K562 (cell line): ENCODE data around the gene IQCK. TPM values are rescaled to one million over a fixed set of nuclear protein-coding genes. Genes with fewer than 3 reads are reported as not detected.
A peak's percentile ranks its signal among the peaks of the same experiment; 100 is the strongest.

Experiments
- ATAC-seq: fragments of 200-7000 bp; cut with Tn5 transposase; 3 replicates; pipeline ENCODE4 v1.9.1; 2020; ENCODE audit warnings: moderate library complexity
- BruUV-seq: library from RNA; stranded (reverse); fragments of 400-500 nt; replicated peaks from 2 replicates; lab custom pipeline; 2021; lab: Mats Ljungman, UMichigan
- CTCF ChIA-PET: fragments of 300-600 bp; formaldehyde crosslinking; extraction: SDS; loops from one replicate; lab custom pipeline; 2021; ENCODE audit warnings: low intra/inter-chr PET ratio; lab: Yijun Ruan, JAX
- POLR2A ChIA-PET: fragments of 300-600, 350-650 bp; sonication (Branson Sonifier 250); formaldehyde crosslinking; extraction: SDS; loops from one replicate; lab custom pipeline; 2021; ENCODE audit warnings: antibody characterized with exemption, inconsistent platforms; lab: Yijun Ruan, JAX
- DNase-seq, 4 experiments: peaks; one replicate each; pipeline versions ENCODE4 v3.0.0 to v3.0.0-alpha.2; 2011 to 2018; ENCODE audit warnings: low spot score in 3 of 4, mixed read lengths in 3 of 4; ENCODE audit errors: extremely low read depth in 1 of 4
- FAIRE-seq: peaks from 2 replicates; lab custom pipeline; 2011; peaks lifted over from hg19 to GRCh38; lab: Jason Lieb, UNC
- H2AFZ ChIP-seq: 2 replicates; pipeline ENCODE4 v1.6.0; 2011; ENCODE audit warnings: low read depth, low read length, control low read depth, inconsistent platforms
- H3K27ac ChIP-seq: fragments of 200-600 bp; 3 replicates; pipeline ENCODE4 v1.8.0; 2011; ENCODE audit warnings: low read depth, mild to moderate bottlenecking, control low read depth, inconsistent platforms, low read length, moderate library complexity, mixed read lengths; ENCODE audit errors: extremely low read depth
- H3K27me3 ChIP-seq, 2 experiments: fragments of 300-600 bp in 1 of 2; 2 replicates in 1 of 2; 3 replicates in 1 of 2; pipeline versions ENCODE4 v1.6.0 to v1.8.0; 2011; ENCODE audit warnings: inconsistent platforms in 2 of 2, low read length in 2 of 2, mild to moderate bottlenecking in 1 of 2, mixed read lengths in 1 of 2, moderate library complexity in 1 of 2; ENCODE audit not compliant: control insufficient read depth in 2 of 2, insufficient read depth in 2 of 2
- H3K36me3 ChIP-seq: fragments of 300-600 bp; 3 replicates; pipeline ENCODE4 v1.8.0; 2011; ENCODE audit warnings: mild to moderate bottlenecking, low read length, inconsistent platforms; ENCODE audit not compliant: control insufficient read depth, insufficient read depth
- H3K4me1 ChIP-seq, 2 experiments: fragments of 200-600 bp in 1 of 2; replicated peaks in 1 of 2; 2 replicates in 1 of 2; 3 replicates in 1 of 2; pipeline versions ENCODE4 v1.5.1 to v1.8.0; 2011; ENCODE audit warnings: inconsistent platforms in 2 of 2, low read length in 2 of 2, mild to moderate bottlenecking in 1 of 2, mixed read lengths in 1 of 2, moderate library complexity in 1 of 2; ENCODE audit not compliant: control insufficient read depth in 2 of 2, insufficient read depth in 2 of 2
- H3K4me2 ChIP-seq: 2 replicates; pipeline ENCODE4 v1.6.1; 2011; ENCODE audit warnings: low read length, control low read depth, inconsistent platforms, mixed read lengths; ENCODE audit not compliant: insufficient read depth
- H3K4me3 ChIP-seq: fragments of 200-600 bp; sonication (generic), shearing (Covaris generic); 2 replicates; pipeline ENCODE4 v1.5.1; 2016; ENCODE audit warnings: control low read depth, inconsistent platforms
- H3K79me2 ChIP-seq: fragments of 200-600 bp; 3 replicates; pipeline ENCODE4 v1.8.0; 2011; ENCODE audit warnings: low read length, inconsistent platforms; ENCODE audit not compliant: control insufficient read depth, insufficient read depth
- H3K9ac ChIP-seq, 2 experiments: 2 replicates each; pipeline versions ENCODE4 v1.6.0 to v1.6.1; 2011; ENCODE audit warnings: low read depth in 2 of 2, low read length in 2 of 2, control low read depth in 1 of 2, inconsistent platforms in 1 of 2, mild to moderate bottlenecking in 1 of 2, mixed read lengths in 1 of 2; ENCODE audit not compliant: insufficient read depth in 1 of 2
- H3K9me1 ChIP-seq: one replicate; pipeline ENCODE4 v1.6.0; 2011; ENCODE audit warnings: inconsistent platforms, mild to moderate bottlenecking, low read length, moderate library complexity; ENCODE audit not compliant: control insufficient read depth, insufficient read depth
- H3K9me3 ChIP-seq: replicated peaks from 2 replicates; pipeline ENCODE4 v1.5.1; 2011; ENCODE audit warnings: low read depth, low read length, inconsistent platforms; ENCODE audit not compliant: control insufficient read depth, insufficient read depth
- H4K20me1 ChIP-seq: replicated peaks from 2 replicates; pipeline ENCODE4 v1.6.1; 2011; ENCODE audit warnings: low read length, inconsistent platforms, mixed read lengths; ENCODE audit not compliant: control insufficient read depth, insufficient read depth
- ETV6 ChIP-seq, 3 experiments: fragments of 150-350 bp in 1 of 3; sonication (generic) in 1 of 3; formaldehyde crosslinking in 1 of 3; IDR thresholded peaks; 2 replicates each; pipeline versions ENCODE4 v1.6.1 to v1.8.0; 2014 to 2022; ENCODE audit warnings: borderline replicate concordance in 2 of 3, low read depth in 2 of 3, antibody characterized with exemption in 1 of 3, low read length in 1 of 3, mild to moderate bottlenecking in 1 of 3, missing genetic modification reagents in 1 of 3
- POLR2H ChIP-seq: IDR thresholded peaks from 2 replicates; pipeline ENCODE4 v1.6.1; 2016; ENCODE audit warnings: missing genetic modification characterization, low read depth, mild to moderate bottlenecking, control low read depth, missing compliant biosample characterization, moderate library complexity
- ZNF12 ChIP-seq: sonication (generic); formaldehyde crosslinking; IDR thresholded peaks from 2 replicates; pipeline ENCODE4 v1.4.0; 2020; ENCODE audit warnings: mild to moderate bottlenecking, missing genetic modification reagents
- ZNF699 ChIP-seq: fragments of 250-450 bp; sonication (Bioruptor Pico); IDR thresholded peaks from 2 replicates; pipeline ENCODE4 v1.8.0; 2021; ENCODE audit warnings: mild to moderate bottlenecking, moderate library complexity; ENCODE audit not compliant: insufficient replicate concordance
- WGBS: fragments of 100-300 bp; shearing (Covaris generic); methylation state at CpG from one replicate; pipeline ENCODE4 v1.1.6; 2016; ENCODE audit warnings: low coverage, mixed read lengths; ENCODE audit not compliant: insufficient coverage; ENCODE audit errors: missing lambda C conversion rate; 5-methylcytosine and 5-hydroxymethylcytosine counted together
- in situ Hi-C: fragments of 300-500 bp; cut with MboI; formaldehyde crosslinking; loops from 4 replicates; pipeline ENCODE4 v1.15.0; 2018; ENCODE audit warnings: inconsistent platforms, mixed read lengths
- intact Hi-C: fragments of 100-400 bp; cut with micrococcal nuclease; formaldehyde crosslinking; loops from 2 replicates; pipeline ENCODE4 v1.14.2; 2022
- polyA plus RNA-seq, 8 experiments: library from polyadenylated mRNA; depleted of rRNA in 4 of 8; stranded (reverse) in 5 of 8; unstranded in 3 of 8; fragments of >200 nt; fragmentation: Nextera tagmentation in 2 of 8; fragmentation: Illumina TruSeq in 1 of 8; extraction: Ambion mirVana in 2 of 8; extraction: Trizol in 1 of 8; gene quantifications; 2 replicates each; pipeline versions ENCODE4 v1.2.1 to v1.2.3, GENCODE V29; 2011 to 2014; ENCODE audit warnings: inconsistent platforms in 1 of 8, missing spikeins in 1 of 8
- total RNA-seq, 7 experiments: library from RNA; depleted of rRNA in 6 of 7; stranded (reverse); fragments of >200 nt in 6 of 7; fragmentation: Illumina TruSeq in 2 of 7; extraction: Trizol in 2 of 7; gene quantifications; 2 replicates each; pipeline versions ENCODE4 v1.2.1 to v1.2.3, GENCODE V29; 2011 to 2021; ENCODE audit warnings: low replicate concordance in 1 of 7
- TF ChIP-seq, protein P1 (sequence below): fragments of 250-450 bp; sonication (Bioruptor Pico); IDR thresholded peaks from 2 replicates; pipeline ENCODE4 v1.4.0; 2020
- TF ChIP-seq, protein P2 (sequence below): fragments of 250-450 bp; sonication (Bioruptor Pico); IDR thresholded peaks from 2 replicates; pipeline ENCODE4 v1.4.0; 2020
- TF ChIP-seq, protein P3 (sequence below): fragments of 150-350 bp; conservative IDR thresholded peaks from 2 replicates; pipeline ENCODE4 v1.6.1; 2014; ENCODE audit warnings: low read length
- TF ChIP-seq, protein P4 (sequence below): fragments of 250-450 bp; sonication (Bioruptor Pico); IDR thresholded peaks from 2 replicates; pipeline ENCODE4 v1.8.0; 2022; ENCODE audit warnings: moderate library complexity, mild to moderate bottlenecking, inconsistent platforms

Gene IQCK
- total and polyA plus RNA-seq, 9 of the 15 experiments (the other 6 are each of a cell fraction or from before 2014, with no cell fraction given), result 5.2 to 12.2 (median 7.3) TPM

DNA sequence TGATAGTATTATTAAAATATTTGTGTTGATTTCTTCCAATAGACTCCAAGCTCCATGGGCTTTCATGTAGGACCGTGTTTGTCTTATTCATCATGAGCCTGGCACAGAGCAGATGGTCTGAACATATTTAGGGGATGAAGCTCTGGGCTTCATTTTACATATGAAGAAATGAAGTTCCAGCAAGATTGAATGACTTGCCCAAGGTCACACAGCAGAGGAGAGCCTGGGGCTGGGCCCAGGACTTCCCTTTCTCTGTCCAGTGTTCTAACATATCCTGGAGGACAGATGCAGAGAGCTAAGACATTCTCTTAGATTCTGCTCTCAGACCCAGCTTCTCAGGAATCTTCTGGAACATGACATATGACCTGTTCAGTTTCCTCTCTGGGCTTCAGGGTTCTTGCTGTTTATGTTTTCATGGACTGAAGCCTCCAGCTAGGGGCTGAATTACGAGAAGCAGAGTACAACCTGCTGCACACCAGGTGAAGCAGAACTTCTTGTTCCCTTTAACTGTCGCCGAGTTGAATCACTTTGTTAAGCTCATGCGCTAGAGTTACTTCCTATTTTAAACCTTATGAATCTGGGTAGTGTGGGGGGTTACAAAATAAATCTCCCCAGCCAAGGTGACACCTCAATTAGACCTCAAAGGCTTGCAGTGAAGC is 113.0 kb downstream of the IQCK start:
- H3K4me2 ChIP-seq, result no peak overlapping the region
- no peaks in the 10 kb centered on the region; a peak in 1 of 5 replicates for H3K4me1 ChIP-seq
- ATAC-seq (no peak), FAIRE-seq (peak; percentile 15), DNase-seq (no peak)
- no peaks in the 10 kb centered on the region for H3K9me1 ChIP-seq
- ChIA-PET CTCF (no interaction called here), POLR2A (no interaction called here)
- H3K27me3 ChIP-seq, result no peaks in the 10 kb centered on the region; a peak in 1 of 5 replicates
- intact Hi-C loops (no loop called here), in situ Hi-C loops (no loop called here)
- no peak overlapping the region for H2AFZ ChIP-seq
- H3K9me3 ChIP-seq, result no peaks in the 10 kb centered on the region
- H4K20me1 ChIP-seq, result no peaks in the 10 kb centered on the region
- H3K9ac ChIP-seq, result no peak overlapping the region
- WGBS, result 18% methylated on average over 5 of the region's 5 CpGs
- H3K79me2 ChIP-seq, result no peaks in the 10 kb centered on the region
- H3K27ac ChIP-seq, result no peak overlapping the region
- BruUV-seq, result no TSS peak
- no peaks in the 10 kb centered on the region for H3K36me3 ChIP-seq
- H3K4me3 ChIP-seq, result no peak overlapping the region
- TF ChIP-seq ZNF699 (CRISPR knock-in tag) (no peak), ZNF12 (CRISPR knock-in tag) (no peak), ETV6 (IDR thresholded peaks at IDR 0.05; ENCODE audit: borderline replicate concordance in 1 of 2, low read depth in 2 of 2, low read length in 1 of 2) (no peak), ETV6 (CRISPR knock-in tag; IDR thresholded peaks at IDR 0.05; ENCODE audit: borderline replicate concordance) (no peak), POLR2H (no peak)
- TF ChIP-seq, protein P1, sequence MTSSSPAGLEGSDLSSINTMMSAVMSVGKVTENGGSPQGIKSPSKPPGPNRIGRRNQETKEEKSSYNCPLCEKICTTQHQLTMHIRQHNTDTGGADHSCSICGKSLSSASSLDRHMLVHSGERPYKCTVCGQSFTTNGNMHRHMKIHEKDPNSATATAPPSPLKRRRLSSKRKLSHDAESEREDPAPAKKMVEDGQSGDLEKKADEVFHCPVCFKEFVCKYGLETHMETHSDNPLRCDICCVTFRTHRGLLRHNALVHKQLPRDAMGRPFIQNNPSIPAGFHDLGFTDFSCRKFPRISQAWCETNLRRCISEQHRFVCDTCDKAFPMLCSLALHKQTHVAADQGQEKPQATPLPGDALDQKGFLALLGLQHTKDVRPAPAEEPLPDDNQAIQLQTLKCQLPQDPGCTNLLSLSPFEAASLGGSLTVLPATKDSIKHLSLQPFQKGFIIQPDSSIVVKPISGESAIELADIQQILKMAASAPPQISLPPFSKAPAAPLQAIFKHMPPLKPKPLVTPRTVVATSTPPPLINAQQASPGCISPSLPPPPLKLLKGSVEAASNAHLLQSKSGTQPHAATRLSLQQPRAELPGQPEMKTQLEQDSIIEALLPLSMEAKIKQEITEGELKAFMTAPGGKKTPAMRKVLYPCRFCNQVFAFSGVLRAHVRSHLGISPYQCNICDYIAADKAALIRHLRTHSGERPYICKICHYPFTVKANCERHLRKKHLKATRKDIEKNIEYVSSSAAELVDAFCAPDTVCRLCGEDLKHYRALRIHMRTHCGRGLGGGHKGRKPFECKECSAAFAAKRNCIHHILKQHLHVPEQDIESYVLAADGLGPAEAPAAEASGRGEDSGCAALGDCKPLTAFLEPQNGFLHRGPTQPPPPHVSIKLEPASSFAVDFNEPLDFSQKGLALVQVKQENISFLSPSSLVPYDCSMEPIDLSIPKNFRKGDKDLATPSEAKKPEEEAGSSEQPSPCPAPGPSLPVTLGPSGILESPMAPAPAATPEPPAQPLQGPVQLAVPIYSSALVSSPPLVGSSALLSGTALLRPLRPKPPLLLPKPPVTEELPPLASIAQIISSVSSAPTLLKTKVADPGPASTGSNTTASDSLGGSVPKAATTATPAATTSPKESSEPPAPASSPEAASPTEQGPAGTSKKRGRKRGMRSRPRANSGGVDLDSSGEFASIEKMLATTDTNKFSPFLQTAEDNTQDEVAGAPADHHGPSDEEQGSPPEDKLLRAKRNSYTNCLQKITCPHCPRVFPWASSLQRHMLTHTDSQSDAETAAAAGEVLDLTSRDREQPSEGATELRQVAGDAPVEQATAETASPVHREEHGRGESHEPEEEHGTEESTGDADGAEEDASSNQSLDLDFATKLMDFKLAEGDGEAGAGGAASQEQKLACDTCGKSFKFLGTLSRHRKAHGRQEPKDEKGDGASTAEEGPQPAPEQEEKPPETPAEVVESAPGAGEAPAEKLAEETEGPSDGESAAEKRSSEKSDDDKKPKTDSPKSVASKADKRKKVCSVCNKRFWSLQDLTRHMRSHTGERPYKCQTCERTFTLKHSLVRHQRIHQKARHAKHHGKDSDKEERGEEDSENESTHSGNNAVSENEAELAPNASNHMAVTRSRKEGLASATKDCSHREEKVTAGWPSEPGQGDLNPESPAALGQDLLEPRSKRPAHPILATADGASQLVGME, result no peak
- TF ChIP-seq, protein P2, sequence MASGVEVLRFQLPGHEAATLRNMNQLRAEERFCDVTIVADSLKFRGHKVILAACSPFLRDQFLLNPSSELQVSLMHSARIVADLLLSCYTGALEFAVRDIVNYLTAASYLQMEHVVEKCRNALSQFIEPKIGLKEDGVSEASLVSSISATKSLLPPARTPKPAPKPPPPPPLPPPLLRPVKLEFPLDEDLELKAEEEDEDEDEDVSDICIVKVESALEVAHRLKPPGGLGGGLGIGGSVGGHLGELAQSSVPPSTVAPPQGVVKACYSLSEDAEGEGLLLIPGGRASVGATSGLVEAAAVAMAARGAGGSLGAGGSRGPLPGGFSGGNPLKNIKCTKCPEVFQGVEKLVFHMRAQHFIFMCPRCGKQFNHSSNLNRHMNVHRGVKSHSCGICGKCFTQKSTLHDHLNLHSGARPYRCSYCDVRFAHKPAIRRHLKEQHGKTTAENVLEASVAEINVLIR (CRISPR knock-in tag), result no peak
- TF ChIP-seq, protein P3, sequence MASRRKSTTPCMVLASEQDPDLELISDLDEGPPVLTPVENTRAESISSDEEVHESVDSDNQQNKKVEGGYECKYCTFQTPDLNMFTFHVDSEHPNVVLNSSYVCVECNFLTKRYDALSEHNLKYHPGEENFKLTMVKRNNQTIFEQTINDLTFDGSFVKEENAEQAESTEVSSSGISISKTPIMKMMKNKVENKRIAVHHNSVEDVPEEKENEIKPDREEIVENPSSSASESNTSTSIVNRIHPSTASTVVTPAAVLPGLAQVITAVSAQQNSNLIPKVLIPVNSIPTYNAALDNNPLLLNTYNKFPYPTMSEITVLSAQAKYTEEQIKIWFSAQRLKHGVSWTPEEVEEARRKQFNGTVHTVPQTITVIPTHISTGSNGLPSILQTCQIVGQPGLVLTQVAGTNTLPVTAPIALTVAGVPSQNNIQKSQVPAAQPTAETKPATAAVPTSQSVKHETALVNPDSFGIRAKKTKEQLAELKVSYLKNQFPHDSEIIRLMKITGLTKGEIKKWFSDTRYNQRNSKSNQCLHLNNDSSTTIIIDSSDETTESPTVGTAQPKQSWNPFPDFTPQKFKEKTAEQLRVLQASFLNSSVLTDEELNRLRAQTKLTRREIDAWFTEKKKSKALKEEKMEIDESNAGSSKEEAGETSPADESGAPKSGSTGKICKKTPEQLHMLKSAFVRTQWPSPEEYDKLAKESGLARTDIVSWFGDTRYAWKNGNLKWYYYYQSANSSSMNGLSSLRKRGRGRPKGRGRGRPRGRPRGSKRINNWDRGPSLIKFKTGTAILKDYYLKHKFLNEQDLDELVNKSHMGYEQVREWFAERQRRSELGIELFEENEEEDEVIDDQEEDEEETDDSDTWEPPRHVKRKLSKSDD, result no peak
- TF ChIP-seq, protein P4, sequence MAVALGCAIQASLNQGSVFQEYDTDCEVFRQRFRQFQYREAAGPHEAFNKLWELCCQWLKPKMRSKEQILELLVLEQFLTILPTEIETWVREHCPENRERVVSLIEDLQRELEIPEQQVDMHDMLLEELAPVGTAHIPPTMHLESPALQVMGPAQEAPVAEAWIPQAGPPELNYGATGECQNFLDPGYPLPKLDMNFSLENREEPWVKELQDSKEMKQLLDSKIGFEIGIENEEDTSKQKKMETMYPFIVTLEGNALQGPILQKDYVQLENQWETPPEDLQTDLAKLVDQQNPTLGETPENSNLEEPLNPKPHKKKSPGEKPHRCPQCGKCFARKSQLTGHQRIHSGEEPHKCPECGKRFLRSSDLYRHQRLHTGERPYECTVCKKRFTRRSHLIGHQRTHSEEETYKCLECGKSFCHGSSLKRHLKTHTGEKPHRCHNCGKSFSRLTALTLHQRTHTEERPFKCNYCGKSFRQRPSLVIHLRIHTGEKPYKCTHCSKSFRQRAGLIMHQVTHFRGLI (CRISPR knock-in tag), result no peak
